Measurements from ENCODE around the gene SKA3. TPM values are rescaled to one million over a fixed set of nuclear protein-coding genes. Genes with fewer than 3 reads are reported as not detected.

SKA3 gene
- total RNA-seq, 1 experiment from 2014 or later, result 42.1 TPM

DNA sequence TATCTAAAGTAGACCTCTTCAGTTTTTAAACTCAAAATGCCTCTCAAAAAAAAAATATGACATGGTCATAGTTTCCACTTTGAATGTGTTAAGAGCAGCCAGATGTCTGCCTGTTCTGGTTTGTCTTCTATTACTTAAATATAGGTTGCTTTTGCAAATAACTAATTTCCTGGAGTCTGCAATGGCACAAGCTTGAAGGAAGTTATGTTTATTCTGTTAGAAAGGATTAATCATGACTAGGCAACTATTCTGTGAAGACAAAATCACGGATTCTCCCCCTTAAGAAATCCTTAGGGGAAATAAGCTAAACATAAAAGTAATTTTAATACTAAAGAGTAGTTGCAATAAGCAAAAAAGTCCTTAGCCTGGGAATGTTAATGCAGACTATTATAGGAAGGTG is 26.3 kb downstream of the SKA3 start:
- POLR2A ChIA-PET, result interaction anchor here (1.2 kb wide), 1 partner anchor 26 kb away, joined by 3 read pairs; the partner anchor contains the start of genes MRPL57 and SKA3
- DNase-seq (ENCODE audit: low spot score) (no peak), ATAC-seq (no peak)
- CTCF ChIA-PET, result interaction anchor here (0.9 to 1.0 kb wide), 2 partner anchors 39 to 41 kb away, joined by 3 to 4 read pairs; no protein-coding TSS in a partner anchor
- TF ChIP-seq ZNF671 (CRISPR knock-in tag; IDR thresholded peaks at IDR 0.05), result no peak
- no peak for TF ChIP-seq SMAD3 (CRISPR knock-in tag; IDR thresholded peaks at IDR 0.05; ENCODE audit: borderline replicate concordance)
- TF ChIP-seq, protein P1, sequence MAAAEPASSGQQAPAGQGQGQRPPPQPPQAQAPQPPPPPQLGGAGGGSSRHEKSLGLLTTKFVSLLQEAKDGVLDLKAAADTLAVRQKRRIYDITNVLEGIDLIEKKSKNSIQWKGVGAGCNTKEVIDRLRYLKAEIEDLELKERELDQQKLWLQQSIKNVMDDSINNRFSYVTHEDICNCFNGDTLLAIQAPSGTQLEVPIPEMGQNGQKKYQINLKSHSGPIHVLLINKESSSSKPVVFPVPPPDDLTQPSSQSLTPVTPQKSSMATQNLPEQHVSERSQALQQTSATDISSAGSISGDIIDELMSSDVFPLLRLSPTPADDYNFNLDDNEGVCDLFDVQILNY (CRISPR knock-in tag; IDR thresholded peaks at IDR 0.05), result no peak
- TF ChIP-seq NR2C2 (CRISPR knock-in tag; IDR thresholded peaks at IDR 0.05), result no peak
- TF ChIP-seq ATF1 (CRISPR knock-in tag; IDR thresholded peaks at IDR 0.05), result no peak
- TF ChIP-seq, protein P2, sequence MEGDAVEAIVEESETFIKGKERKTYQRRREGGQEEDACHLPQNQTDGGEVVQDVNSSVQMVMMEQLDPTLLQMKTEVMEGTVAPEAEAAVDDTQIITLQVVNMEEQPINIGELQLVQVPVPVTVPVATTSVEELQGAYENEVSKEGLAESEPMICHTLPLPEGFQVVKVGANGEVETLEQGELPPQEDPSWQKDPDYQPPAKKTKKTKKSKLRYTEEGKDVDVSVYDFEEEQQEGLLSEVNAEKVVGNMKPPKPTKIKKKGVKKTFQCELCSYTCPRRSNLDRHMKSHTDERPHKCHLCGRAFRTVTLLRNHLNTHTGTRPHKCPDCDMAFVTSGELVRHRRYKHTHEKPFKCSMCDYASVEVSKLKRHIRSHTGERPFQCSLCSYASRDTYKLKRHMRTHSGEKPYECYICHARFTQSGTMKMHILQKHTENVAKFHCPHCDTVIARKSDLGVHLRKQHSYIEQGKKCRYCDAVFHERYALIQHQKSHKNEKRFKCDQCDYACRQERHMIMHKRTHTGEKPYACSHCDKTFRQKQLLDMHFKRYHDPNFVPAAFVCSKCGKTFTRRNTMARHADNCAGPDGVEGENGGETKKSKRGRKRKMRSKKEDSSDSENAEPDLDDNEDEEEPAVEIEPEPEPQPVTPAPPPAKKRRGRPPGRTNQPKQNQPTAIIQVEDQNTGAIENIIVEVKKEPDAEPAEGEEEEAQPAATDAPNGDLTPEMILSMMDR (IDR thresholded peaks at IDR 0.05), result no peak
- no peak for TF ChIP-seq ZMAT4 (CRISPR knock-in tag; IDR thresholded peaks at IDR 0.05)
- no peak for TF ChIP-seq TCF7 (CRISPR knock-in tag; IDR thresholded peaks at IDR 0.05; ENCODE audit: low read depth)
- TF ChIP-seq MLX (CRISPR knock-in tag; IDR thresholded peaks at IDR 0.05), result no peak
- no peak for TF ChIP-seq CDX4 (CRISPR knock-in tag; IDR thresholded peaks at IDR 0.05; ENCODE audit: borderline replicate concordance)
- TF ChIP-seq, protein P3, sequence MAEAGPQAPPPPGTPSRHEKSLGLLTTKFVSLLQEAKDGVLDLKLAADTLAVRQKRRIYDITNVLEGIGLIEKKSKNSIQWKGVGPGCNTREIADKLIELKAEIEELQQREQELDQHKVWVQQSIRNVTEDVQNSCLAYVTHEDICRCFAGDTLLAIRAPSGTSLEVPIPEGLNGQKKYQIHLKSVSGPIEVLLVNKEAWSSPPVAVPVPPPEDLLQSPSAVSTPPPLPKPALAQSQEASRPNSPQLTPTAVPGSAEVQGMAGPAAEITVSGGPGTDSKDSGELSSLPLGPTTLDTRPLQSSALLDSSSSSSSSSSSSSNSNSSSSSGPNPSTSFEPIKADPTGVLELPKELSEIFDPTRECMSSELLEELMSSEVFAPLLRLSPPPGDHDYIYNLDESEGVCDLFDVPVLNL (CRISPR knock-in tag; IDR thresholded peaks at IDR 0.05; ENCODE audit: borderline replicate concordance, low read depth), result no peak
- no peak for TF ChIP-seq SP1 (CRISPR knock-in tag; conservative IDR thresholded peaks at IDR 0.05)
- no peak for TF ChIP-seq ZNF423 (CRISPR knock-in tag; IDR thresholded peaks at IDR 0.05)
- TF ChIP-seq, protein P4, sequence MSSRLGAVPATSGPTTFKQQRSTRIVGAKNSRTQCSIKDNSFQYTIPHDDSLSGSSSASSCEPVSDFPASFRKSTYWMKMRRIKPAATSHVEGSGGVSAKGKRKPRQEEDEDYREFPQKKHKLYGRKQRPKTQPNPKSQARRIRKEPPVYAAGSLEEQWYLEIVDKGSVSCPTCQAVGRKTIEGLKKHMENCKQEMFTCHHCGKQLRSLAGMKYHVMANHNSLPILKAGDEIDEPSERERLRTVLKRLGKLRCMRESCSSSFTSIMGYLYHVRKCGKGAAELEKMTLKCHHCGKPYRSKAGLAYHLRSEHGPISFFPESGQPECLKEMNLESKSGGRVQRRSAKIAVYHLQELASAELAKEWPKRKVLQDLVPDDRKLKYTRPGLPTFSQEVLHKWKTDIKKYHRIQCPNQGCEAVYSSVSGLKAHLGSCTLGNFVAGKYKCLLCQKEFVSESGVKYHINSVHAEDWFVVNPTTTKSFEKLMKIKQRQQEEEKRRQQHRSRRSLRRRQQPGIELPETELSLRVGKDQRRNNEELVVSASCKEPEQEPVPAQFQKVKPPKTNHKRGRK (CRISPR knock-in tag; IDR thresholded peaks at IDR 0.05; ENCODE audit: borderline replicate concordance), result no peak
- no peak for TF ChIP-seq ZNF425 (CRISPR knock-in tag; conservative IDR thresholded peaks at IDR 0.05)
- no peak for TF ChIP-seq PRDM15 (CRISPR knock-in tag; IDR thresholded peaks at IDR 0.05)
- no peak for TF ChIP-seq CBFB (CRISPR knock-in tag; IDR thresholded peaks at IDR 0.05; ENCODE audit: low read depth)
- Mint-ChIP-seq H3K4me1 (peaks cover 34% of the 10 kb centered on the region), H3K27me3 (ENCODE audit: low read depth) (no peaks in the 10 kb centered on the region), H3K27ac (no peak overlapping the region), H3K4me3 (no peak overlapping the region), H3K9me3 (no peaks in the 10 kb centered on the region), H3K36me3 (peaks cover 29% of the 10 kb centered on the region)

Measured in WTC11 (cell line).